H1 (cell line): Measurements from ENCODE around the gene THADA. TPM values are rescaled to one million over a fixed set of nuclear protein-coding genes. Genes with fewer than 3 reads are reported as not detected.
A peak's percentile ranks its signal among the peaks of the same experiment; 100 is the strongest.

Source experiments
- CTCF ChIA-PET: fragments of 300-600 bp; sonication (Branson Sonifier 250); formaldehyde crosslinking; loops from one replicate; lab custom pipeline; 2021; ENCODE audit not compliant: partially characterized antibody; lab: Charles Lee
- POLR2A ChIA-PET: fragments of 300-600 bp; sonication (Branson Sonifier 250); formaldehyde crosslinking; loops from one replicate; lab custom pipeline; 2021; ENCODE audit warnings: inconsistent platforms; ENCODE audit not compliant: partially characterized antibody; lab: Charles Lee
- DNase-seq, 2 experiments: peaks; one replicate each; pipeline versions ENCODE4 v3.0.0 to v3.0.0-alpha.2; 2010 to 2022; ENCODE audit warnings: low spot score in 2 of 2, low read depth in 1 of 2, mixed read lengths in 1 of 2
- FAIRE-seq: peaks from 2 replicates; lab custom pipeline; 2011; peaks lifted over from hg19 to GRCh38; lab: Jason Lieb, UNC
- H2AFZ ChIP-seq: 2 replicates; pipeline ENCODE4 v1.8.1; 2012; ENCODE audit warnings: low read length, inconsistent platforms
- H2AK5ac ChIP-seq: 2 replicates; pipeline ENCODE4 v1.6.1; 2013; ENCODE audit warnings: low read depth, low read length
- H2BK120ac ChIP-seq: replicated peaks from 2 replicates; pipeline ENCODE3; 2013; ENCODE audit warnings: low read depth, low read length, inconsistent platforms
- H2BK12ac ChIP-seq: 2 replicates; pipeline ENCODE4 v1.6.1; 2013; ENCODE audit warnings: low read depth, low read length
- H2BK15ac ChIP-seq: 2 replicates; pipeline ENCODE4 v1.6.1; 2013; ENCODE audit warnings: low read length
- H2BK20ac ChIP-seq: 2 replicates; pipeline ENCODE4 v1.6.1; 2013; ENCODE audit warnings: low read length
- H2BK5ac ChIP-seq: 2 replicates; pipeline ENCODE4 v1.6.1; 2013; ENCODE audit warnings: low read depth, low read length
- H3K14ac ChIP-seq: 2 replicates; pipeline ENCODE4 v1.6.1; 2013; ENCODE audit warnings: inconsistent platforms; ENCODE audit not compliant: insufficient read length
- H3K18ac ChIP-seq: 2 replicates; pipeline ENCODE4 v1.6.1; 2013; ENCODE audit warnings: low read length; ENCODE audit errors: extremely low read depth
- H3K23ac ChIP-seq: 2 replicates; pipeline ENCODE4 v1.6.1; 2013; ENCODE audit warnings: inconsistent platforms; ENCODE audit not compliant: insufficient read length
- H3K23me2 ChIP-seq: 2 replicates; pipeline ENCODE4 v1.6.1; 2013; ENCODE audit warnings: low read depth, low read length
- H3K27ac ChIP-seq: 2 replicates; pipeline ENCODE4 v1.6.1; 2011; ENCODE audit warnings: low read depth, low read length, inconsistent platforms
- H3K27me3 ChIP-seq, 4 experiments: replicated peaks in 1 of 4; 1 replicate in 1 of 4; 2 replicates in 3 of 4; pipeline versions ENCODE4 v1.6.1 to v1.8.1; 2011 to 2013; ENCODE audit warnings: low read length in 3 of 4, mild to moderate bottlenecking in 3 of 4, inconsistent platforms in 2 of 4, mixed read lengths in 2 of 4, moderate library complexity in 1 of 4; ENCODE audit not compliant: control insufficient read depth in 3 of 4, insufficient read depth in 3 of 4; ENCODE audit errors: extremely low read depth in 1 of 4
- H3K36me3 ChIP-seq, 4 experiments: 2 replicates each; pipeline versions ENCODE4 v1.6.1 to v1.8.1; 2011 to 2013; ENCODE audit warnings: mild to moderate bottlenecking in 4 of 4, low read length in 3 of 4, moderate library complexity in 2 of 4, control low read depth in 1 of 4, inconsistent platforms in 1 of 4; ENCODE audit not compliant: insufficient read depth in 4 of 4, control insufficient read depth in 2 of 4
- H3K4ac ChIP-seq: replicated peaks from 2 replicates; pipeline ENCODE3; 2013; ENCODE audit warnings: low read length, low read depth, mixed read lengths, inconsistent platforms; ENCODE audit not compliant: insufficient read length
- H3K4me1 ChIP-seq, 4 experiments: replicated peaks in 1 of 4; 1 replicate in 1 of 4; 2 replicates in 3 of 4; pipeline versions ENCODE4 v1.6.1 to v1.8.1; 2011 to 2013; ENCODE audit warnings: low read length in 3 of 4, inconsistent platforms in 2 of 4, mixed read lengths in 1 of 4; ENCODE audit not compliant: insufficient read depth in 4 of 4, control insufficient read depth in 3 of 4
- H3K4me2 ChIP-seq, 2 experiments: 2 replicates each; pipeline versions ENCODE4 v1.6.1 to v1.8.1; 2011 to 2013; ENCODE audit warnings: low read depth in 2 of 2, low read length in 2 of 2, control low read depth in 1 of 2, inconsistent platforms in 1 of 2, mild to moderate bottlenecking in 1 of 2; ENCODE audit not compliant: insufficient read depth in 1 of 2
- H3K4me3 ChIP-seq, 4 experiments: fragments of 200-600, 300-600 bp in 1 of 4; sonication (generic), shearing (Covaris generic), sonication (Bioruptor Twin) in 1 of 4; 2 replicates each; pipeline versions ENCODE4 v1.5.1 to v1.8.1; 2011 to 2016; ENCODE audit warnings: low read length in 4 of 4, low read depth in 3 of 4, control low read depth in 2 of 4, inconsistent platforms in 2 of 4, mild to moderate bottlenecking in 2 of 4, mixed read lengths in 1 of 4, moderate library complexity in 1 of 4; ENCODE audit not compliant: insufficient read depth in 2 of 4; ENCODE audit errors: extremely low read depth in 1 of 4
- H3K56ac ChIP-seq: replicated peaks from 2 replicates; pipeline ENCODE3; 2013; ENCODE audit warnings: low read depth, mild to moderate bottlenecking, mixed read lengths, low read length, inconsistent platforms; ENCODE audit not compliant: insufficient read length
- H3K79me1 ChIP-seq: 2 replicates; pipeline ENCODE4 v1.6.1; 2013; ENCODE audit warnings: low read depth, low read length, control low read depth
- H3K79me2 ChIP-seq, 2 experiments: 2 replicates each; pipeline versions ENCODE4 v1.6.1 to v1.8.1; 2012 to 2013; ENCODE audit warnings: low read length in 2 of 2, mild to moderate bottlenecking in 2 of 2, inconsistent platforms in 1 of 2; ENCODE audit not compliant: insufficient read depth in 2 of 2, control insufficient read depth in 1 of 2
- H3K9ac ChIP-seq, 4 experiments: replicated peaks in 1 of 4; 1 replicate in 1 of 4; 2 replicates in 3 of 4; pipeline versions ENCODE4 v1.6.1 to v1.8.1; 2011 to 2013; ENCODE audit warnings: low read depth in 3 of 4, low read length in 3 of 4, control low read depth in 2 of 4, mild to moderate bottlenecking in 2 of 4, moderate library complexity in 2 of 4, inconsistent platforms in 1 of 4; ENCODE audit errors: extremely low read depth in 1 of 4
- H3K9me3 ChIP-seq, 2 experiments: 2 replicates each; pipeline versions ENCODE4 v1.6.1 to v1.8.1; 2012 to 2013; ENCODE audit warnings: mild to moderate bottlenecking in 2 of 2, moderate library complexity in 2 of 2, control low read depth in 1 of 2, inconsistent platforms in 1 of 2, low read depth in 1 of 2, low read length in 1 of 2, mixed read lengths in 1 of 2; ENCODE audit not compliant: insufficient read depth in 2 of 2
- H4K20me1 ChIP-seq, 2 experiments: replicated peaks in 1 of 2; 2 replicates each; pipeline versions ENCODE3 to v1.8.1; 2011 to 2013; ENCODE audit warnings: inconsistent platforms in 2 of 2, low read length in 2 of 2, mild to moderate bottlenecking in 1 of 2; ENCODE audit not compliant: insufficient read depth in 2 of 2, control insufficient read depth in 1 of 2
- H4K5ac ChIP-seq: 2 replicates; pipeline ENCODE4 v1.6.1; 2013; ENCODE audit warnings: low read length, low read depth, mixed read lengths, inconsistent platforms; ENCODE audit not compliant: insufficient read length
- H4K8ac ChIP-seq: 2 replicates; pipeline ENCODE4 v1.8.0; 2013; ENCODE audit warnings: mild to moderate bottlenecking, moderate library complexity, low read length, inconsistent platforms; ENCODE audit not compliant: insufficient read depth; ENCODE audit errors: extremely low read depth
- H4K91ac ChIP-seq: replicated peaks from 2 replicates; pipeline ENCODE3; 2013; ENCODE audit warnings: low read length, mixed read lengths, inconsistent platforms; ENCODE audit not compliant: insufficient read length
- BACH1 ChIP-seq: IDR thresholded peaks from 2 replicates; pipeline ENCODE4 v1.6.1; 2012; ENCODE audit warnings: low read length, improper control_type of control experiment
- EP300 ChIP-seq, 2 experiments: IDR thresholded peaks; 1 replicate in 1 of 2; 2 replicates in 1 of 2; pipeline ENCODE4 v1.6.1; 2011 to 2012; ENCODE audit warnings: low read depth in 2 of 2, low read length in 2 of 2, mild to moderate bottlenecking in 2 of 2, borderline replicate concordance in 1 of 2, inconsistent platforms in 1 of 2, moderate library complexity in 1 of 2
- JUND ChIP-seq: IDR thresholded peaks from 2 replicates; pipeline ENCODE4 v1.6.1; 2011; ENCODE audit warnings: mild to moderate bottlenecking, improper control_type of control experiment, low read length
- KDM5A ChIP-seq: fragments of 200-600 bp; IDR thresholded peaks from 2 replicates; pipeline ENCODE4 v1.7.1; 2012; ENCODE audit warnings: mild to moderate bottlenecking, low read length, inconsistent platforms, mixed read lengths
- NANOG ChIP-seq: IDR thresholded peaks from 2 replicates; pipeline ENCODE4 v1.6.1; 2011; ENCODE audit warnings: low read length, low read depth, mild to moderate bottlenecking, inconsistent platforms; ENCODE audit not compliant: insufficient read depth, poor library complexity, severe bottlenecking
- NRF1 ChIP-seq: IDR thresholded peaks from 2 replicates; pipeline ENCODE4 v1.6.1; 2011; ENCODE audit warnings: mild to moderate bottlenecking, low read depth, low read length, improper control_type of control experiment
- PHF8 ChIP-seq: fragments of 200-600 bp; sonication (generic); conservative IDR thresholded peaks from 2 replicates; pipeline ENCODE4 v1.7.1; 2012; ENCODE audit warnings: low read depth, mild to moderate bottlenecking, inconsistent platforms, low read length, moderate library complexity
- TAF7 ChIP-seq: optimal IDR thresholded peaks from 2 replicates; pipeline ENCODE3; 2011; ENCODE audit warnings: low read depth, mild to moderate bottlenecking, inconsistent platforms, low read length, moderate library complexity, borderline replicate concordance
- WGBS, 2 experiments: shearing (Covaris generic) in 1 of 2; methylation state at CpG; one replicate each; pipeline versions ENCODE4 v1.1.6 to v1.1.7; 2013 to 2015; ENCODE audit warnings: low lambda C conversion rate in 2 of 2, mixed read lengths in 2 of 2, inconsistent platforms in 1 of 2, low coverage in 1 of 2, missing lambda C conversion rate in 1 of 2; ENCODE audit not compliant: insufficient replicate concordance in 2 of 2, insufficient coverage in 1 of 2, insufficient read length in 1 of 2; ENCODE audit errors: extremely low coverage in 1 of 2, missing lambda C conversion rate in 1 of 2; 5-methylcytosine and 5-hydroxymethylcytosine counted together
- polyA plus RNA-seq, 7 experiments: library from polyadenylated mRNA; depleted of rRNA in 3 of 7; stranded (reverse) in 5 of 7; unstranded in 2 of 7; fragments of >200 nt in 5 of 7; fragments of 200-250 nt in 2 of 7; gene quantifications; 1 replicate in 5 of 7; 2 replicates in 1 of 7; 4 replicates in 1 of 7; pipeline versions ENCODE4 v1.2.1 to v1.2.3, GENCODE V29; 2011 to 2013; ENCODE audit warnings: missing spikeins in 2 of 7, mixed read lengths in 2 of 7
- total RNA-seq: library from RNA; stranded (reverse); fragmentation: NEBNext Ultra II Directional; extraction: Animal tissue kit (Norgen Biotek cat#: 25700); gene quantifications from 2 replicates; pipeline ENCODE4 v1.2.1, GENCODE V29; 2021

Gene THADA
- total and polyA plus RNA-seq, 2 of the 8 experiments (the other 6 are each of a cell fraction or from before 2014, with no cell fraction given), result 22.4 to 26.8 TPM

GRCh38 chr2:43293744-43294695 is 301.8 kb downstream of the THADA start:
- no peak for FAIRE-seq
- H2BK20ac ChIP-seq, result 0 out of 2 replicates have a peak overlapping the region, but pooled peaks have one; percentile 27
- no peak overlapping the region for H2AFZ ChIP-seq
- no peak overlapping the region; a peak in 1 of 8 replicates for H3K4me3 ChIP-seq
- H2BK15ac ChIP-seq, result no peak overlapping the region
- no peak overlapping the region for H3K18ac ChIP-seq
- H3K27ac ChIP-seq, result no peak overlapping the region
- H2BK12ac ChIP-seq, result no peak overlapping the region
- no peaks in the 10 kb centered on the region for H4K20me1 ChIP-seq
- no peak overlapping the region for H4K91ac ChIP-seq
- H3K4me1 ChIP-seq, result no peaks in the 10 kb centered on the region
- no peaks in the 10 kb centered on the region for H3K23me2 ChIP-seq
- 89% methylated on average over 6 of the region's 6 CpGs; no CpG with 5 or more reads in 1 of the 2 experiments for WGBS, 2 experiments
- H4K8ac ChIP-seq, result no peak overlapping the region
- no peak overlapping the region for H3K9ac ChIP-seq
- no peaks in the 10 kb centered on the region for H3K79me1 ChIP-seq
- DNase-seq, result no peak
- no peak overlapping the region for H3K23ac ChIP-seq
- POLR2A ChIA-PET, result interaction anchor here (0.6 kb wide), 1 partner anchor 65 kb away, joined by 3 read pairs; no protein-coding TSS in a partner anchor
- no peak overlapping the region for H2AK5ac ChIP-seq
- peaks cover 0 to 4% of the 10 kb centered on the region in 2 experiments; a peak in 1 of 4 replicates for H3K9me3 ChIP-seq
- no peaks in the 10 kb centered on the region for H3K27me3 ChIP-seq
- H3K79me2 ChIP-seq, result no peaks in the 10 kb centered on the region
- no peak overlapping the region for H3K4ac ChIP-seq
- H3K4me2 ChIP-seq, result no peak overlapping the region
- no peak overlapping the region for H3K14ac ChIP-seq
- H3K36me3 ChIP-seq, result no peaks in the 10 kb centered on the region; a peak in 1 of 8 replicates
- no peak overlapping the region for H2BK120ac ChIP-seq
- no peak overlapping the region for H4K5ac ChIP-seq
- no peak overlapping the region for H2BK5ac ChIP-seq
- no peak overlapping the region for H3K56ac ChIP-seq
- CTCF ChIA-PET, result interaction anchor here (0.5 to 1.6 kb wide), 5 partner anchors 9 to 256 kb away, joined by 3 to 6 read pairs (median 3); no protein-coding TSS in a partner anchor
- TF ChIP-seq KDM5A (no peak), EP300 (IDR thresholded peaks at IDR 0.05; ENCODE audit: borderline replicate concordance in 1 of 2, low read depth in 2 of 2, low read length in 2 of 2) (no peak), NANOG (no peak), JUND (no peak), TAF7 (no peak), PHF8 (no peak), NRF1 (no peak), BACH1 (no peak)
